COLO829 (cell line): Measurements from ENCODE around the gene SKIC8.
"Not testable (repeated sequence)": the region's sequence is repeated elsewhere in the genome, so short reads cannot be mapped to it uniquely, and the experiment has no call there.

Experiments
- DNase-seq: peaks from one replicate; pipeline ENCODE4 v3.0.0; 2012; ENCODE audit warnings: low spot score

The SKIC8 gene

GRCh38 chr15:78251136-78251535 lies 48.3 kb downstream of the SKIC8 start:
- DNase-seq: no peak

- no peak for DNase-seq
These were observed 50.3 kb downstream of the SKIC8 start for GRCh38 chr15:78249131-78249530.

GRCh38 chr15:78247911-78248310 lies 51.5 kb downstream of the SKIC8 start:
- DNase-seq: no peak

GRCh38 chr15:78245976-78246620 lies 53.3 kb downstream of the SKIC8 start:
- not testable (repeated sequence) for DNase-seq

- not testable (repeated sequence) for DNase-seq
These were observed 54.0 kb downstream of the SKIC8 start for GRCh38 chr15:78245392-78245791.

- no peak for DNase-seq
These were observed 54.5 kb downstream of the SKIC8 start for GRCh38 chr15:78244893-78245292.

GRCh38 chr15:78244101-78244500 lies 55.3 kb downstream of the SKIC8 start:
- no peak for DNase-seq

- no peak for DNase-seq
These were observed 55.9 kb downstream of the SKIC8 start for GRCh38 chr15:78243491-78243941.

- no peak for DNase-seq
These were observed 56.4 kb downstream of the SKIC8 start for GRCh38 chr15:78243058-78243457.

GRCh38 chr15:78242128-78242527 lies 57.3 kb downstream of the SKIC8 start:
- DNase-seq: no peak

GRCh38 chr15:78241017-78241416 lies 58.4 kb downstream of the SKIC8 start:
- peak; percentile 55 for DNase-seq

GRCh38 chr15:78239811-78240210 lies 59.6 kb downstream of the SKIC8 start:
- DNase-seq: no peak

GRCh38 chr15:78237146-78237545 lies 62.3 kb downstream of the SKIC8 start:
- no peak for DNase-seq

- no peak for DNase-seq
These were observed 62.9 kb downstream of the SKIC8 start for GRCh38 chr15:78236491-78236890.

GRCh38 chr15:78234515-78235040 lies 64.8 kb downstream of the SKIC8 start, which contains the start of gene ACSBG1:
Gene ACSBG1 (minus strand): TSS chr15:78234565. CDS start chr15:78234501, 64 bp downstream.
- peak; percentile 50 for DNase-seq

GRCh38 chr15:78233496-78233895 lies 65.9 kb downstream of the SKIC8 start:
- no peak for DNase-seq
